Stimulated activated CD4-positive, alpha-beta T cell treated with anti-CD3 and anti-CD28 coated beads, Interleukin-12 subunit alpha, Interleukin-12 subunit beta, amount 100 ng/mL, for 48 hours (primary cell): ENCODE data around the gene HMGN1.
"Not testable (repeated sequence)": the region's sequence is repeated elsewhere in the genome, so short reads cannot be mapped to it uniquely, and the experiment has no call there.

ENCODE experiments used
- DNase-seq, 3 donors: peaks; one replicate each; pipeline ENCODE4 v3.0.0-alpha.2; 2020; ENCODE audit warnings: low read depth in 2 of 3, low spot score in 1 of 3

Gene HMGN1, protein sequence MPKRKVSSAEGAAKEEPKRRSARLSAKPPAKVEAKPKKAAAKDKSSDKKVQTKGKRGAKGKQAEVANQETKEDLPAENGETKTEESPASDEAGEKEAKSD

DNA sequence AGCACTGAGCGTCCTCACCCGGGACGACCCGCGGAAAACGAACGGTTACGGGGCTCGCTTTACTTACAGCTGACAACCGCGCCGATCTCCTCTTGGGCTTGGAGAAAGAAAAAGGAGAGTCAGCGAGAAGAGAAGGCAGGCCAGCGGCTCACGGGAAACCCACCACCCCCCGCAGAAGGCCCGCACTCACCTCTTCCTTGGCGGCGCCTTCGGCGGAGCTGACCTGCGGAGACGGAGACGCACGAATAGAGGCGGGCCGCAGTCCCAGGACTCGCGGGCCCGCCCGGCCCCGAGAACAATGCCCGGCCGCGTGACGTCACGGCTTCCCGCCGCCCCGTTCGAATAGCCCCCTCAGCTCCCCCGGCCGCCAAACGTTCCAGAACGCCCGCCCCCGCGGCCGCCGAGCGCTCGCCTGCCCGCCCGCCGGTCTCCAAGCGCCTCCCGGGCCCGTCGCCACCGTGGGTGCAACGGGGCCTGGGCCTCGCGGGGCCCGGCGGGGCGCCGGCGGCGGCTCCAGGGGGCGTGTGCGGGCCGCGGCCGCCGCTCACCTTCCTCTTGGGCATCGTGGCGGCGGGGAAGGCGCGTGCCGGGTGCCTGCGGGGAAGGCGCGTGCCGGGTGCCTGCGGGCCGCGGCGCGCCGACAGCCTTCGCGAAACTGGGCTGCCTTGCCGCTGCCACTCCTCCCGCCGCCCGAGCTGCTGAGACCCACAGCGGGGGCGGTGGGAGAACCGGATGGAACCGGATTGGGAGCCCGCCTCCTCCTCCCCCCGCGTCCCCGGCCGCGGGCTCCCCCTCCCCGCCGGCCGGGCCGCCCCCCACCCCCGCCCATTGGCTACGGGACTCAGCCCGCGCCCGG, at the start of gene HMGN1:
Gene HMGN1 (minus strand): TSS at position 734 of the 856 bp plus-strand sequence. CDS start 171 bp downstream, at position 563.
- DNase-seq, result peak; percentile 77 to 85 (median 83)

DNA sequence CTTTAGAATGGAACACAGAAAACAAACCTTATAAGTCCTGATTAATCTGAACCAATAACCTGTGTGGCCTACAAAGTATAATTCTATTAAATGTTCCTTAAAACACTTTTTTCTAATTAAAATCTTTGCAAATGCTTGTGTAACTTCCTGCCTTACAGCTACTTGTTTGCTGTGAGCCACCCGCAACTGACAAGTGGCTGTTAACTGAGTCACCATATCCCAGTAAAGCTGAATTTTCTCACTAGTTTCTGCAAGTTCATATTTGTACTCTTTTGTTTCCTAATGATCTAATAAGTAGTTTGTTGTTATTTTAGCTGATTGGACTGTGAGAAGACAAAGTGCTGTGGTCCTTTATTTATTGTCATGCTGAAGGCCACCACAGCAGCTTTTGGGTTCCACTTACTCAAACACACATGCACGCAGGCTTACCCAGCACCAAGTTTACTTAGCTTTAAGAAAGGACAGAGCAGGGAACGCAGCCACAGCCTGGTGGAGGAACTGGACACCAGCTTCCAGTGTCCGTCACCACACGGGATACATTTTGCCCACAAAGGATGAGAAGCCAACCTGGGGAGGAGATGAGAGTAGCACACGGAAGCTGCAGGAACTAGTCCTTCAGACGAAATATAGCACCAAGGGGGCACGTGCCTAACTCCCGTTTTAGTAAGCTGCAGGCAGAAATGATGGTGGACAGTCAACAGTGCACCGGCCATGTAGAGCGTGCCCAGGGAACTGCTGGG, 48.9 kb upstream of the HMGN1 start:
- no peak for DNase-seq

DNA sequence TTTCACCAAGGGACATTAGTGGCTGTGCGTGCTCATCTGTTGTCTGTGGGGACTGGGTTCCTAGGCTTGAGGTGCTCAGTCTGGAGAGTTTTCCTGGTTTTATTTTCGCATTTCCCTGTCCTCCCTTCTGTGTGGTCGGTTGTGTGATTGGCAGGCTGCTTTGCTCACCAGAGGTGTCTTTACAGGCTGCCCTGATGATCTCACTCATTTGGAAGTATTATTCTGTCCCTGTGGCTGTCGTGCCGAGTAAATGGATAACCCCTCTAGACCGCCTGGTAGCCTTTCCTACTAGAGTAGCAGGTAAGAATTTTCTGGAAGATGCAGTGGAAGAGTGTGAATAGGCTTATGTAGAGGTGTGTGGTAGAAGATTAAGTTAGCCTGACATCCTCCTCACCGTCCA, 44.1 kb upstream of the HMGN1 start:
- no peak for DNase-seq

DNA sequence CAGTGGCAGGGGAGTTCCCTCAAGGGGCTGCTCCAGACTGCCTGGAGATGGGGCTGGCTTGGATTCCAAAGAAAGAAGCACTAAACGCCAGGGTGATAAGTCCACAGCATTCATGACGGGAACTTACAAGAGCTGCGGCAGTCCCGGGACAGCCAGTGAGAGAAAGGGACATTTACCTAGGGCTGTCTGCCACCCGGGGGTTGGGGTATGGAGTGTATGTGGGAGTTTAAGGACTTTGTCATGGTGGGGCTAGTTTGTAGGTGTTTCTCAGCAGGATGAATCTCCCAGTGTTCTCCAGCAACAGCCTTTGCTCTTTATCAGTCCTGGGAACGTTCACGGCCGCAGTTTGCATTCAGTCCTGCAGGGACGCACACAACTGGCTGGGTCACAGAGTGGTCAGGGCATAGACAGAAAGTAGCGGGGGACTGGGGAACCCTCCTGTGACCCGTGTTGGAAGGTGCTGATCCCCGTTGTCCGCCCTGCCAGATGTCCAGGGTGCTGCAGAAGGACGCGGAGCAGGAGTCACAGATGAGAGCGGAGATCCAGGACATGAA, 41.4 kb upstream of the HMGN1 start:
- DNase-seq, result no peak

DNA sequence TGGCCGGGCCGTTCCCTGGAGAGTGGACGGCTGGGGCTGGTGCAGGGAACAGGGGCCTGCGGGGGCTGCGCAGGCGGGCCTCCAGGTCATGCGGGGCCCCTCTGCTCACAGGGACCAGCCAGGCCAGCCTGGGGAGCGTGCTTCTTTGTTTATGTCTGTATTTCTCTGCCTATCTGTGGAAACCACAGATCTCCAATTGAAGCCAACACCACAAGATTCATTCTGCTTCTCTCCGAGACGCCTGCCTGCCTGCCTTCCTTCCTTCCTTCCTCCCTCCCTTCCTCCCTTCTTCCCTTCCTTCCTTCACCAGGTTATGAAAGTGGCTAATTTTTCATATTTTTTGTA, 39.9 kb upstream of the HMGN1 start:
- DNase-seq, result no peak

DNA sequence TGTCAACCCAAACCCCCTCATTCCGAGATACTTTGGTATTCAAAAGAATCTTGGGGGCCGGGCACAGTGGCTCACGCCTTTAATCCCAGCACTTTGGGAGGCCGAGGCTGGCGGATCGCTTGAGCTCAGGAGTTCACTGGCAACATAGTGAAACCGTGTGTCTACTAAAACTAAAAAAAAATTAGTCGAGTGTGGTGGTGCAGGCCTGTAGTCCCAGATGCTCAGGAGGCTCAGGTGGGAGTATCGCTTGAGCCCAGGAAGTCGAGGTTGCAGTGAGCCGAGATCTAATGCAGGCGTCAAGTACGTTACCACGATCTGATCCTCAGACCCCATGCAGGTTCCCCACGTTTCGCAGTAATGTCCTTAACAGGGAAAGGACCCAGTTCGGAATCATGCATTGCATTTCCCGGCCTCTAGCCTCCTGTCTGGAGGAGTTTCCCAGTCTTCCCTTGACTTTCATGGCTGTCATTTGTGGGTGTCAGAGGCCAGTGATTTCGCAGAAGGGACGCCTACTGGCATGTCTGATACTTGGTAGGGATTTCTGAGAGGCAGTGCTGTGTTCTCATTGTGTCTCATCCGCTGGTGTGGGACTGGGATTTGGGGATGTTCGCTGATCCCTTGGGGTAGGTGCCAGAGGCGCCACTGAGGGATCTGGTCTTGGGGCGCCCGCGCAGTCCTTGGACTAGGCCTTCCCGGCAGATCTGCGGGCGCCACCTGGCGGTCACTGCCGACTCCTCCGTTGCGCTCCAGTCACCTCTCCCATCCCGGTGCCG, 39.3 kb upstream of the HMGN1 start:
- peak; percentile 79 to 91 (median 90) for DNase-seq

DNA sequence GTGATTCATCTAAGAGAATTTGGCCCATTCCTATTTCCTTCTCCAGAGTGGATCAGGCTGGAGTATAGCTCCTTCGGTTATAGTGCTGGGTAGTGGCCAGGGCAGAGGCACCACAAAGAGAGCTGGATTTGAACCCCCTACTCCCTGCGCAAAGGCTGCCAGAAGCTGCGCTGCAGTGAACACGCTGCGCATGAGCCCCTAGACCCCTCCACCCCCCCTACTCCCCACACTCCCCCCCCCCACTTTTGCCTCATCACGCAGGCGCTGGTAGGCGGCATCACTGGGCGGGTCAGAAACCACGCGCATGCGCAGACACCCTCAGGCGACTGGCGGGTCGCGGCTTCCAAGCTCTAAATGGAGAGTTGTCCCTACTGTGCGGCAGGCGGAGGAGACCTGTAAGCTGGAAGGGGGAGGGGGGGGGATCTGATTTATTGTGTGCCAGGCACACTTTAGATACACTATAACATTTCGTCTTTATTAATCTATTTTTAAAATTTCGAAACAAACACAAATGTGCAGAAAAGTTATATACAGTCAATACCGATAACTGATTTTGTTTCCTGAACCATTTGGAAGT, 38.7 kb upstream of the HMGN1 start:
- peak; percentile 82 to 91 (median 90) for DNase-seq

DNA sequence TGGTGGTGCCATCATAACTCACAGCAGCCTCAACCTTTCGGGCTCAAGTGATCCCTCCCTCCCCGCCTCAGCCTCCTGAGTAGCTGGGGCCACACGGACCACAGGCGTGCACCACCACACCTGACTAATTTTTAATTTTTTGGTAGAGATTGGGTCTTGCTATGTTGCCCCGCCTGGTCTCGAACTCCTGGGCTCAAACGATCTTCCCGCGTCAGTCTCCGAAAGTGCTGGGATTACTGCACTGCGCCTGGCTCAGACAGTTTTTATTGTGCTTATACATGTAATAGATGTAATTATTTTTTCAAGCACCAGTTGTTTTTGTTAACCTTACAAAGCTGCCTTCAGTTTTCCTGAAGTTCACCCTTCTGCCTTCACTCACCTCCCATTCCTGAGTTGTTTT, 38.0 kb upstream of the HMGN1 start:
- DNase-seq, result no peak

DNA sequence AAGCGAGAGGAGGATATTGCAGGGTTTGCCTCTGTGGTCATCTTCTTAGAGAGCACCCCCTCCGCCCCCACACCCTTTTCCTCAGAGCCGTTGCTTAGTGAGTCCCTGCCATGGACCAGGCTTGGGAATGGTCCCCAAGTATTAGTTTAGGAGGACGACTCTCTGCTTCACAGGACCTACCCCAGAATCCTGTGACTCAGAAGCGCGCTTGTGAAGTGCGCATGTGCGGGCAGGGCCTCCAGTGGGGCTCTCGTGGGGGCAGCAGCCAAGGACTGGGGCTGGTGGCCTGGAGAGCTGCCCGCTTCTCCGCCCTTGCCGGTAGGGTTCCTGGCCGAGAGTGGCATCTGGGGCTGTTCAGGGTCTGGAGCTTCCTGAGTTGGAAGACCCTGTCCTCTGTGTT, 37.3 kb upstream of the HMGN1 start:
- no peak for DNase-seq

DNA sequence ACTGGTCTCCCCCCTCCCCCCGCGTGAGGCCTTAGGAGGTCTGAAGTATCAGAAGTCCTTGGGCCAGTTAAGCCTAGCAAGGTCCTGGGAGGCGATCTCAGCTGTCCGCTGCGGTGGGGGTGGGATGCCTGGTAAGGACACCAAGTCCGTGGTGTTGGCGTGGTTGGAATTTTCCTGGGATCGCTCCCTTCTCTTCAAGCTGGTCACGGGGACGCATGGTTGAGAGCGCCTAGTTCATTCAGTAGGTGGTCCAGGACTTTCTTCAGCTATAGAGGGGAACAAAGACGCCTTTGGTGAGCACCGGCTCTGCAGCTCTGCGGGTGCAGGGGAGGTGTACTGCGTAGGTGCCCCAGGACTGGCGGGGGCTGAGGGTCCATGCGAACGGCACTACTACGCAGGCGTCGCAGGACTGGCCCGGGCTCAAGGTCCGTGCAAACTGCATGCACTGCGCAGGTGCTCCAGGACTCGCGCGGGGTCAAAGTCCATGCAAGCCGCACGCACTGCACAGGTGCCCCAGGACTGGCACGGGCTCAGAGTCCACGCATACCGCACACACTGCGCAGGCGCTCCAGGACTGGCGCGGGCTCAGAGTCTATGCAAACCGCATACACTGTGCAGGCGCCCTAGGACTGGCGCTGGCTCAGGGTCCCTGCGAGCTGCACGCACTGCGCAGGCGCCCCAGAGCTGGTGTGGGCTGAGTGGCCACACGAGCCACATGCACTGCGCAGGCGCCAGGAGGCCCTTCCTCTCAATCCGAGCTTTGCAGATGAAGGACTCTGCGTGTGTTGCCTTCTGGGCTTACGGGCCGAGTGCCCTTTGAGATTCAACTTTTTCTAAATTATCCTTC, 36.6 kb upstream of the HMGN1 start:
- DNase-seq, result peak in 2 of 3 donors; percentile 54 to 61

DNA sequence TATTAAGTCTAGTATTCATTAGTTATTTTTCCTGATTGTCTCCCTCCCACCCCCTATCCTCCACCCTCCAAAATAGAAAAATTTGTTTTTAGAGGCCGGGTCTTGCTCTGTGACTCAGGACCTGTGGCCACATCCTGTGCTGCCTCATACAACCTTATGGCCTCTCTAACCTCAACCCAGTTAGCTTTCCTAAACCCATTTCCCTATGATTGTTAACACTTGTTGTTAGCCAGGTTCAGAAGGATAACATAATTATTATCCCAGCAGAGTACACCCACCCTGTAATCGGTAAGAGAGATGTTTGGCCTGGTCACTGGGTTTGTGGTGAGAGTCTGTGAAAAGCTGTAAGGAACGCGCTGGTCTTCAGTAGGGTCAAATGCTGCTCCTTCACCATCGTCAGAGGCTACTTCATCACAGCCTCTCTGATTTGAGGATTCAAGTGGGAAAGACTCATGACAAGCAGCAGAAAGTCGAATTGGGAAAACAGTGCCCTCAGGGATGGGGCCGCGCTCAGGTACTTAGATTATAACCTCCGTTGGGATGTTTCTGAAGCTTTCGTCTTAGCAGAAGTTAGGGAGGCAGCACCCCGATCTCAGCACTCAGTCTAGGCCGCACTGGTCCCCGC, 35.9 kb upstream of the HMGN1 start:
- DNase-seq, result no peak

DNA sequence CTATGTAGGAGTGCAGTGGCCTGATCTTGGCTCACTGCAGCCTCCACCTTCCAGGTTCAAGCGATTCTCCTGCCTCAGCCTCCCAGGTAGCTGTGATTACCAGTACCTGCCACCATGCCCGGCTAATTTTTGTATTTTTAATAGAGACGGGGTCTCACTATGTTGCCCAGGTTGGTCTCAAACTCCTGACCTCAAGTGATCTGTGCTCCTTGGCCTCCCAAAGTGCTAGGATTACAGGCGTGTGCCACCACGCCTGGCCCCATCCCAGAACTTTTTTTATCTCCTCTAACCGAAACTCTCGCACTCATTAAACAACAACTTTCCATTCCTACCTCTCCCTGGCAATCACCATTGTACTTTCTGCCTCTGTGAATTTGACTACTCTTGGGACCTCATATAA, 33.2 kb upstream of the HMGN1 start:
- DNase-seq, result not testable (repeated sequence)

DNA sequence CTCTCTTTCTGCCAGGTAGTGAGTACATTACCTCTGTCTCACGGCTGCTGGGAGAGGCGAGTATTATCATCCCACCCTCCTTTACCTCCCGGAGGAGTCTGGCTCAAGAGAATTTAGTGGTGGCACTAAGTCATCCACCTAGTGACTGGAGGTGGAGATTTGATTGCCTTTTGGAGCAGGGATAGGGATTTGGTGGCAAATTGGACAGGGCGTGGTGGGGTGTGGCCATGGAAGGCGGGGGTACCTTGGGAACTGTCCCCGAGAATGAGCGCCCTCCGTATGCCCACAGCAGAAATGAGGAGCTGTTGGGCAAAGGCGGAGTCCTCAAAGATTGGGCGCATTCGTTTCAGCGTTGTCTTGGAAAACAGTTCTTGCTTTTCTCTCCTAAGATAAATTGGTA, 32.1 kb upstream of the HMGN1 start:
- no peak for DNase-seq

DNA sequence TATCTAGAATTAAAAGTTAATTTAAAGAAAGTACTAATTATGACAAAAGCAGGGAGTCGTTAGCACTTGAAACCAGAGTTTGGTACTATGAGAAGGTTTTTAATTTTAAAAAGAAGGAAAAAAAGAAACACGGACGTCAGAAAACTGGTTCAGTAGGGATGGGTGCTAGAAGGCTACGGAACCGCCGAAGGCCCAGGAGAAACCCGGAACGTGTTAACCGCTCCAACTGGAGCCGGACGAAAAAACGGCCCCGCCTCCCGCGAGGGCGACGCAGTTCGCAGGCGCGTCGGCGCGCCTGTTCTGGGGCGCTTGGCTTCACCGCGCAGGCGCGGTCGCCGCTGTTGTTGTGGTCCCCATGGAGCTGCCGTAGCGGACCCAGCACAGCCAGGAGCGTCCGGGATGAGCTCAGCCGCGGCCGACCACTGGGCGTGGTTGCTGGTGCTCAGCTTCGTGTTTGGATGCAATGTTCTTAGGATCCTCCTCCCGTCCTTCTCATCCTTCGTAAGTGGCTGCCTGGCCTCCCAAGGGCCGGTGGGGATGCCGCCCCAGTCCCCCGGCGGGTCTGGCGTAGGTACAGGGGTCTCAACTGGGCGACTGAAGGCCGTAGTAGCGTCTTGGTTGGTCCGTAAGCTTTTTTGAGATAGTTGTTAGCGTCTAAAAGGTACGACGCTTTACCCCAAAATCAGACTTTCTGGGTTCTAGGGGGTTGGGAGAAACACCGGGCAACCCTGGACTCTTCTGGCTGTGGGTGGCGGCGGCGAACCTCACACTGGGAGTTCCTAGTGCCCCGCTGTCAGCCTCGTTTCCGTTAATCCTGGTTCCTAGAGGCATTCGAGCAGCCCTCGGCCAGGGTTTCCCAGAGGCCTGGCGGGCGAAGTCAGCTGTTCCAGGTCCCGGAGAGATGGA, 31.4 kb upstream of the HMGN1 start:
- DNase-seq, result peak; percentile 81 to 92 (median 88)

DNA sequence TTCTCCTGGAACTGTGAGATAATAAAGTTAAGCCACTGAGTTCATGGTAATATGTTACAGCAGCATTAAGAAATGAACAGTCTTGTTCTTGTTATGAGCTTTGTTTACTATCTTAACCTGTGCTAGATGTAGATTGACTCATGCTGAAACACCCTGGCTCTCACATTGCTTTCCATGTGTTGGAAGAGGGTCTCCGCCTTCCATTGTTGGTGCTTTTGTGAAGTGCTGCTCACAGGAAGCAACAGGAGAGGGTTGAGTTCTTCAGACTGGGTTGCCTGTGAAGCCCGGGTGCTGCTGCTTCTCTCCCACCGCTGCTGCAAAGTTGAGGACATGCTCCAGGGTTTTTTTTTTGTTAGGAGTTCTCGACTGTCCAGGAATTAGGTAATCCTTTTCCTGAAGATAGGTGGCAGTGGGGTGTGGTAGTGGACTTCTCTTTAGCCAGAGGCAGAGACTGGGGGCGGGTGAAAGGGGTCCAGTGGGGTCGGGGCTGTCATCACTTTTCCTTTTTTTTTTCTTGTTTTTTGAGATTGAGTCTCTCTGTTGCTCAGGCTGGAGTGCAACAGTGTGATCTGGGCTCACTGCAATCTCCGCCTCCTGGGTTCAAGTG, 28.7 kb upstream of the HMGN1 start:
- no peak for DNase-seq

DNA sequence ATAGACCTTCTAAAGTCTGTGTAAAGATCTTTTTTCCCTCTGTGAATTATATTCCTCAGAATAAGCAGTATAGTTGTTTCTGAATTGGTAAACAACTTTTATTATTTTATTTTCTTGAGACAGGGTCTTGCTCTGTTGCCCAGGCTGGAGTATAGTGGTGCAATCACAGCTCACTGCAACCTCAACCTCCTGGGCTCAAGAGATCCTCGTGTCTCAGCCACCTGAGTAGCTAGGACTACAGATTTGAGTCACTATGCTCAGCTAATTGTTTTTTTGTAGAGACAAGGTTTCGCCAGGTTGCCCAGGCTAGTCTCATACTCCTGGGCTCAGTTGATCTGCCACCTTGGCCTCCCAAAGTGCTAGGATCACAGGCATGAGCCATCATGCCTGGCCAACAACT, 26.6 kb upstream of the HMGN1 start:
- DNase-seq, result no peak

DNA sequence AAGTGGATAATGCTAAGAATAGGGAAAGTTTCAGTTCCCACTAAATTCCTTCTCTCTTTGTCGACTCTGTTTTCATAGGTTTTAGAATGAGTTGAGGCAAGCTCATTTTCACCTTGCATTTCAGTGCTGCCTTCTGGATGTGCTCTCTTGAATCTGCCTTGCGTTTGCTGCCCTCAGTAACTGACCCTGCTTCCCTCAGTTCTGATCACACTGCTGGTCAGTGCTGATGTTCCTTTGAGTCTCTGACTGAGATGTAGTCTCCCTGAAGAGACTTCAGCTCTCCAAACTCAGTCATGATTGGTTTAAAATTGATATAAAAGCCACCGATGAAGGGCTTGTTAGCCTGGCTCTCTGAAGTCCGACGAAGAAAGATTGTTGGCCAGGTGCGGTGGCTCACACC, 25.2 kb upstream of the HMGN1 start:
- no peak for DNase-seq

DNA sequence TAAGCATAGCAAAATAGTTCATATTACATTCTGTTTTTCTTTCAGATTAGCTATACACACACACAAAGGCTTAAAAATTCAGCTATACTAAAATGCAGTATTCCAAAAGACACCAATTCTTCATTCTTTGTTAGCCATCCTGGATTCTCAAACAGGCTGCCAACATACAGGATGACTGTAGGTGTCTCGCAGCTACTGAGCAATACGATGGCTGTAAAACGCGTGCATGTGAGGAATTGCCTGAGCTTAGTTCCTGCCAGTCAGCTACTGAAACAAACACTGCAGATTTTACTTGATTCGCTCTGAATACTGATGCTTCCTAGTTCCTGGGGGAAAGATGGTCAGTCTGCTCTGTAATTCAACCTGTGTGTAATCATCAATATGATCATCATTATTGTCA, 24.7 kb upstream of the HMGN1 start:
- DNase-seq, result no peak
